Superior temporal gyrus (tissue), 1 donor: ENCODE data around the gene UQCC5.

Experiments
- DNase-seq: peaks from one replicate; pipeline ENCODE4 v3.0.0-alpha.2; 2016; ENCODE audit errors: extremely low spot score

Gene UQCC5

DNA sequence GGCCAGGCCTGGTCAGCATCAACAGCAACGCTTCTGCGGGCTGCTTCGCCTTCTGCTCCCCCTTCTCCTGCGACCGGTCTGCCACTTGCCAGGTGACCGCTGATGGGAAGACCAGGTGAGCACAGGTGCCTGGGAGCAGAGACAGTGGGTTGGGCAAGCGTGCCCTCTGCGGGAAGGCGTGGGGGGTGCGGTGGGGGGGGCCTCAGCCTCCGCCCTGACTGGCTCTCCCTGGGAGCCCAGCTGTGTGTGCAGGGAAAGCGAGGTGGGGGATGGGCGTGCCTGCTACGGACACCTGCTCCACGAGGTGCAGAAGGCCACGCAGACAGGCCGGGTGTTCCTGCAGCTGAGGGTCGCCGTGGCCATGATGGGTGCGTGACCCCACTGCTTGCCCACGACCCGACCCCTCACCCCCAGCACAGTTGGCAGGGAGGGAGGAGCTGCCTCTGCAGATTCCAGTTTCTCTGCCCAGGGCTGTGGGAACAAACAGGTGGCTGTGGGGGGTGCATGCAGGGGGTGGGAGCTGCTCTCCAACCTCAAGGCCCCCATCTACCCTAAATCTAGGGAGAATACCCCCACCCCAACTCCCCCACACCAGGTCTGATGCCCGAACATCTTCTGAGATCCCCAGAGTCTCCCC, 32.5 kb upstream of the UQCC5 start:
- DNase-seq, result no peak

DNA sequence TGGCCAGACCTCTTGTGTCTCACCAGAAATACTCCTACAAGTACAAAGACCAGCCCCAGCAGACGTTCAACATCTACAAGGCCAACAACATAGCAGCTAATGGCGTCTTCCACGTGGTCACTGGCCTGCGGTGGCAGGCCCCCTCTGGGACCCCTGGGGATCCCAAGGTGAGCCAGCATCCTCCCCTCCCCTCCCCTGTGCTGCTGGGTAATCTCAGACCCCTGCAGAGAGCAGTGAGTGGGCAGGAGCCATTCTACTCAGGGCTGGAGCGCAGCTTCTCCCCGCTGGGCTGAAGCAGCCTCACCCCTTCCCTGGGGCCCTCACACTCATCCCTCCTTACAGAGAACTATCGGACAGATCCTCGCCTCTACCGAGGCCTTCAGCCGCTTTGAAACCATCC, 31.4 kb upstream of the UQCC5 start:
- no peak for DNase-seq

DNA sequence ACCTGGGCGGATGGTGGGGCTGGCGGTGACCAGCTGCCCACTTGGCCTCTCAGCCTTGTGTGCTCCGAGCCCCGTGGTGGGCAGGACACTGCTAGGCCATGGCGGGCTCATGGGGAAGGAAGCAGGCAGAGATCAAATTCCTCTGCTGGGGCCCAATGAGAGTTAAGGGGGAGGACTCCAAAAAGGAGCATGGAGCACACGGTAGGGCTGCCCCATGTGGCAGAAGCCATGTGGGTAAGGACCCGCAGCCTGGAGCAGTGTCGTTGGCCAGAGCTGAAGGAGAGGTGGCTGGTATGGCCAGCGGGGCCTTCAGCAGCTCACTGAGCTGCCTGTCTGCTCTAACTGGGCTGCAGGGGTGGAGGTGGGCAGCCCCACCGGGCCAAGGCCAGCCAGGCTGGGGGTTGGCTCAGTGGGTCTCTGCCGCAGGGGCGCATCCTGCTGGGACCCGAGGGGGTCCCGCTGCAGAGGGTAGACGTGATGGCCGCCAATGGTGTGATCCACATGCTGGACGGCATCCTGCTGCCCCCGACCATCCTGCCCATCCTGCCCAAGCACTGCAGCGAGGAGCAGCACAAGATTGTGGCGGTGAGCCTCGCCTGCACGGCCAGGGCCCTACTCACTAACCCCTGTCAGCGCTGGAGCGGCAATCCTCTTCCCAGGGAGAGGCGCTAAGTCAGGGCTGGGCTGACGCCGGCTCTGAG, 30.0 kb upstream of the UQCC5 start:
- DNase-seq, result no peak

DNA sequence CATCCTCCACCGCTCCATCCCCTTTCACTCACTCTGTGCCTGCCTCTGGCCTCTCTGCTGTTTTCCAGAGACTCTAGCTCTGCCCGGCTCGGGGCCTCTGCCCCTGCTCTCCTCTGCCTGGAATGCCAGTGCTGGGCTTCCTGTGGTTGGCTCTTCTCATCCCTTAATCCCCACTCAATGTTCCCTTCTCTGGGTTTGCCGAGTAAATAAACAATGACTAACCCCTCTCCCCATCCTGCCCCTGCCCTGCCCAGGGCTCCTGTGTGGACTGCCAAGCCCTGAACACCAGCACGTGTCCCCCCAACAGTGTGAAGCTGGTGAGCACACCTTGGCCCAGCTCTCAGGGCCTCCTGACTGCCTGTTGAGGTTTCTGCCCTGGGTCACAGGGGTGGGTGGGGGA, 29.0 kb upstream of the UQCC5 start:
- no peak for DNase-seq

DNA sequence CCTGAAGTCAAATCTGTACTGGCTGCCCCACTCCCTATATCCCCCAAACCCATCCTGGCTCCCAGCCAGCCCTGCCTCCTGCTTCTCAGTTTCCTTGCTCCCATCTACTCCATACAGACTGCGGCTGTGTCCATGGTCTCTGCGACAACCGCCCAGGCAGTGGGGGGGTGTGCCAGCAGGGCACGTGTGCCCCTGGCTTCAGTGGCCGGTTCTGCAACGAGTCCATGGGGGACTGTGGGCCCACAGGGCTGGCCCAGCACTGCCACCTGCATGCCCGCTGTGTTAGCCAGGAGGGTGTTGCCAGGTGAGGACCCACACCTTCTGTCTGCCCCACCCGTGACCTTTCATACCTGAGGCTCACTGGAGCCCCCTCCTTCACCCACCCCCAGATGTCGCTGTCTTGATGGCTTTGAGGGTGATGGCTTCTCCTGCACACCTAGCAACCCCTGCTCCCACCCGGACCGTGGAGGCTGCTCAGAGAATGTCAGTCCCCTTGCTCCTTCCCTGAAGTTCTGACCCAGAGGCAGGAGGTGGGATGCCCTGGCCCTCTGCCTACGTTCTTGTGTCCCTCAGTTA, 26.6 kb upstream of the UQCC5 start:
- no peak for DNase-seq

DNA sequence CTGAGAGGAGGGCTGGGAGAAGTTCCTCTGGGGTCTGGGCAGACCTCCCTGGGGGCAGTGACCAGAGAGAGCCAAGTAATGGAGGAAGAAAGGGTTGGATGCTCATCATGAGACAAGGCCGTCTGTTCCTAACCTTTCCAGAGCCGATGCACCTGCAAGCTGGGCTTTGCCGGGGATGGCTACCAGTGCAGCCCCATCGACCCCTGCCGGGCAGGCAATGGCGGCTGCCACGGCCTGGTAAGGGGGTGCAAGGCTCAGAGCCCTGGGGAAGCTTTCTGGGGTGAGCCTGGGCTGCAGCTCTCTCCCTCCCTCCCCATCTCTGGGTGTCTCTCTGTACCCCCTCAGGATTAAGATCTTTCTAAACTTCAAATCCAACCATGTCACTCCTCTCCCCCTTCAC, 24.9 kb upstream of the UQCC5 start:
- no peak for DNase-seq

DNA sequence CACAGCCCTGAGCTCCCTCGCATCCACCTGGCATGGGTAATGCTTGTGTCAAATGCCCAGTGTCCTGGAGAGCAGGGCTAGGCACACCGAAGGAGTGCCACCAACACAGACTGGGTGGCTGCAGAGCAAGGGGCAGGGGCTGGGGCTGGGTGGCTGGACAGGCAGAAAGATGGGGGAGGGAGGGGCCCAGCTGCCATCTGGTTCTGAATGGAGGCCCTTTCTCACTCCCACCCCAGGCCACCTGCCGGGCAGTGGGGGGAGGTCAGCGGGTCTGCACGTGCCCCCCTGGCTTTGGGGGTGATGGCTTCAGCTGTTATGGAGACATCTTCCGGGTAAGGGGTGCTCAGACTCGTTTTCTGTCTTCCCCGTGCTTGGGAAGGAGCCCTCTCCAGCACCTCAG, 24.3 kb upstream of the UQCC5 start:
- no peak for DNase-seq

DNA sequence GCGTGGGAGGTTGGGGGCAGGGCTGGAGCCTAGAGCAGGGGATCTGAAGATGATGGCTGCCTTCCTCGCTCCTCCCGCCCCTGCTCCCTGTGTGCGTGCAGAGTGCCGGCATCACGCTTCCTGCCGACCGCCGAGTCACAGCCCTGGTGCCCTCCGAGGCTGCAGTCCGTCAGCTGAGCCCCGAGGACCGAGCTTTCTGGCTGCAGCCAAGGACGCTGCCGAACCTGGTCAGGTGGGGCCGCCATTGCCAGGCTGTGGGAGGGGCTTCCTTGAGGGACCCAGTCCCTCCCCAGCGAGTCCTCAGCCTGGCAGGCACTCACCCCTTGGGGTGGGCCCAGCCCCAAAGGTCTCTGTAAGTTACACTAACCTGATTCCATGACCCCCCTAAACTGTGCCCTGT, 23.7 kb upstream of the UQCC5 start:
- DNase-seq, result no peak

GRCh38 chr3:52513281-52513680, 23.1 kb upstream of the UQCC5 start:
- DNase-seq, result no peak

DNA sequence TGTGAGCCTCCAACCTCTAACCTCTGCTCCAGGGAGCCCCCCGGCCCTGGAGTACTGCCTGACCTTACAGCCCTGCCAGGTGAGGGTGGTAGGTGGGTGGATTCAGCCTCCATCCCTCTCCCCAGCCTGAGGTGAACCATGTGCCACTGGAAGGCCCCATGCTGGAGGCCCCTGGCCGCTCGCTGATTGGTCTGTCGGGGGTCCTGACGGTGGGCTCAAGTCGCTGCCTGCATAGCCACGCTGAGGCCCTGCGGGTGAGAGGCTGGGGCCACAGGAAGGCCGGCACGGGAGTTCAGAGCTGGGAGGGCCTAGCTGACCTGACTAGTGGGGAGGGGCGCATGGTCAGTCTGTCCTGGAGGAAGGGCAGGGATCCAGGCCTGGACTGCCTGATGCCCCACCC, 21.8 kb upstream of the UQCC5 start:
- no peak for DNase-seq

GRCh38 chr3:52515192-52515591, 21.2 kb upstream of the UQCC5 start:
- no peak for DNase-seq

GRCh38 chr3:52516509-52517195, 19.8 kb upstream of the UQCC5 start:
- no peak for DNase-seq

- DNase-seq, result no peak
Measured at GRCh38 chr3:52517796-52518722, 18.3 kb upstream of the UQCC5 start.

GRCh38 chr3:52518723-52519444, 17.5 kb upstream of the UQCC5 start:
- DNase-seq, result no peak

DNA sequence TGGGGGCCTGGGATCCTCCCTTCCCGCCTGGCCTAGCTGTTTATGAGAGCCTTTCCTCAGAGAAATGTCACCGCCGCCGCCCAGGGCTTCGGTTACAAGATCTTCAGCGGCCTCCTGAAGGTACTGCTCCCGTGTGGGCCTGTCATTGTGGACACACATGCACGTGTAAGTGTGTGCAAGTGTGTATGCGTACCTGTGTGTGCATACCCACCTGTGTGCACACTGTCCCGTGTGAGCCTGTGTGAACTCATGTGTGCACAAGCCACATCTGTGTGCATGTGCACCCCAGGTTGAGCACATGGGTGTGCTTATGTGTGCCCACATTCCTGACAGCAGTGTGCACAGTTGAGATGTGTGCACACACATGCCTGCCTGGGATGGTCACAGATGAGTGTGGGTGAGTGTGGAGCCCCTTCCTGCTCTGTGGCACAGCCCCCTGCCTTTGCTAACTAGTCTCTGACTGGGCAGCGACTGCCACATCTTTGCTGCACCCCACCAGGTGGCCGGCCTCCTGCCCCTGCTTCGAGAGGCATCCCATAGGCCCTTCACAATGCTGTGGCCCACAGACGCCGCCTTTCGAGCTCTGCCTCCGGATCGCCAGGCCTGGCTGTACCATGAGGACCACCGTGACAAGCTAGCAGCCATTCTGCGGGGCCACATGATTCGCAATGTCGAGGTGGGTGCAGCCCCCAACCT, 16.8 kb upstream of the UQCC5 start:
- no peak for DNase-seq

DNA sequence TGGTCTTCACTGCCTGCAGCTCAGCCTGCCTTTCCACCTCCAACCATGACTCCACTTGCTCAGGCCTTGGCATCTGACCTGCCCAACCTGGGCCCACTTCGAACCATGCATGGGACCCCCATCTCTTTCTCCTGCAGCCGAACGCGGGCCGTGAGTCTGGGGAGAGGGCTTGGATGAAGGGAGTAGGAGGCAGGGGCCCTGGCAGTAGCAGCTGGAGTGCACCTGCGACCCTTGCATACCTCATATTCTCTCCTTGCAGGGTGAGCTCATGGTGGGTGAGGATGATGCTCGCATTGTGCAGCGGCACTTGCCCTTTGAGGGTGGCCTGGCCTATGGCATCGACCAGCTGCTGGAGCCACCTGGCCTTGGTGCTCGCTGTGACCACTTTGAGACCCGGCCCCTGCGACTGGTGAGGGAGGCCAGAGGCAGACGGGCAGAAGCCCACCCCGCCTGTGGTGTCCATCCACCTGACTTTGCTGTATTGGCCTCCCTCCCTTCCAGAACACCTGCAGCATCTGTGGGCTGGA, 16.2 kb upstream of the UQCC5 start:
- DNase-seq, result no peak

DNA sequence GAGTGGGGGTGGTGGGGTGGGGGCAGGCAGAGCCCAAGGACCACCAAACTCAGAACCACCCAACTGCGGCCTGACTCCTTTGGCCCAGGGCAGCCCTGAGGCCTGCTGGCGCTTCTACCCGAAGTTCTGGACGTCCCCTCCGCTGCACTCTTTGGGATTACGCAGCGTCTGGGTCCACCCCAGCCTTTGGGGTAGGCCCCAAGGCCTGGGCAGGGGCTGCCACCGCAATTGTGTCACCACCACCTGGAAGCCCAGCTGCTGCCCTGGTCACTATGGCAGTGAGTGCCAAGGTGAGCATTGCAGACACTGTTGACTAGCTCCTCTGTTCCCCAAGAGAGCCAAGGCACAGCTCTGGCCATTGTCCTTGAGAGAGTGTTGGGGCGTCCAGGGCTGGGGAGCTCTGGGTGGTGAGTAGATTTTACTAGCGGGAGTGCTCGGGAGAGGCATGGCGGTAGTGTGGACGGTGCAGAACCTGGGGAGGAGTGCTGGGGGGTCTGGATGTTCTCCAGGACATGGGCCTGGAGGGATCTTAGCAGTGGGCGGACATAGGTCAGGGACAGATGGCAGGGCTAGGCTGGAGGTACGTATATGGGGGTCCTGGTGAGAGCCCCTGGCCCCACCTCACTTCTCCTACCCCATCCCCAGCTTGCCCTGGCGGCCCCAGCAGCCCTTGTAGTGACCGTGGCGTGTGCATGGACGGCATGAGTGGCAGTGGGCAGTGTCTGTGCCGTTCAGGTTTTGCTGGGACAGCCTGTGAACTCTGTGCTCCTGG, 15.5 kb upstream of the UQCC5 start:
- no peak for DNase-seq

GRCh38 chr3:52521488-52521824, 14.9 kb upstream of the UQCC5 start:
- no peak for DNase-seq

- no peak for DNase-seq
Measured at GRCh38 chr3:52521881-52522650, 14.3 kb upstream of the UQCC5 start.
